ENCODE measurements around the gene TAS1R1. TPM values are rescaled to one million over a fixed set of nuclear protein-coding genes. Genes with fewer than 3 reads are reported as not detected.

The TAS1R1 gene
- total RNA-seq, 3 donors from 2014 or later (not counting 1 experiment from before 2014, with no cell fraction given), result not detected

- no peaks in the 10 kb centered on the region for H3K9me3 Mint-ChIP-seq
- H3K27ac Mint-ChIP-seq, result no peak overlapping the region
- Histone ChIP-seq H3K27ac (ENCODE audit: low read length) (no peak overlapping the region), H3K4me1 (ENCODE audit: control insufficient read depth, insufficient read depth, low read length) (peaks cover 27% of the 10 kb centered on the region), H3K36me3 (ENCODE audit: control insufficient read depth, insufficient read depth, low read length) (peaks cover 26% of the 10 kb centered on the region), H3K4me3 (ENCODE audit: low read length) (no peak overlapping the region), H3K9me3 (ENCODE audit: control insufficient read depth, insufficient read depth, low read length) (no peaks in the 10 kb centered on the region), H3K27me3 (ENCODE audit: control insufficient read depth, insufficient read depth, low read length) (no peaks in the 10 kb centered on the region)
- WGBS (ENCODE audit: insufficient coverage), result 94% methylated on average over 11 of the region's 11 CpGs
- H3K4me3 Mint-ChIP-seq, result no peak overlapping the region
- no peak for TF ChIP-seq CTCF (IDR thresholded peaks at IDR 0.05)
- intact Hi-C loops (cut with micrococcal nuclease), result no loop called here
- no peaks in the 10 kb centered on the region for H3K27me3 Mint-ChIP-seq (ENCODE audit: low read depth in 2 of 2)
- ATAC-seq (no peak), DNase-seq (no peak)
- H3K4me1 Mint-ChIP-seq, result peaks cover 19 to 41% of the 10 kb centered on the region in 2 donors
- H3K36me3 Mint-ChIP-seq, result no peaks in the 10 kb centered on the region
These were observed 31.3 kb downstream of the TAS1R1 start for GRCh38 chr1:6586404-6586816.

DNA sequence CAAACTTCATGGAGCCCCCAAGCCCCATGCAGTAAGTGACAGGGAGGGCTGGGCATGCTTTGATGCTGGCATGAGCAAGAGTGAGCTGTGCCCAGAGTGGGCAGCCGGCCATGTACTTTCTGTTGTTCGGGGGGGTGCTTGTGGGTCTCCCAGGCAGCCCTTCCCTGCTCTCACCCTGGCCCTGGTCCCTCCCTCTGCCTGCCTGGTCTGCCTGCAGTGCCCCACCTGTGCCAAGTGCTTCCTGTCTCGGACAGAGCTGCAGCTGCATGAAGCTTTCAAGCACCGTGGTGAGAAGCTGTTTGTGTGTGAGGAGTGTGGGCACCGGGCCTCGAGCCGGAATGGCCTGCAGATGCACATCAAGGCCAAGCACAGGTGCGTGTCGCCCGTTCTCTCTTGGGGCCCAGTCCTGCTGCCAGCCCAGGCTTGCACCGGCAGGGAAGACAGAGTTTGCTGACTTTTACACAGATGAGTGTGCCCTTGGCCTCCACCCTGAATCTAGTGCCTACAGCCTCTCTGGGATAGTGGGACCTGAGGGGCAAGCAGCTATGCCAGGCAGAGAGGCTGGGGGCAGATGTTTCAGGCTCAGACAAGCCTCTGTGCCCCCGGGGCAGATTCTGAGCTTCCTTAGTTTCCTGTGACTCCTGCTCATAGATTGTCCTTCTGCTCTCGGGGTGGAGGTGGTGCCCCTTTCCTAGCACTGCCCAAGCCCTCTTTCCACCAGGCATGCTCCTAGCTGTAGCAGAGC lies 32.3 kb downstream of the TAS1R1 start:
- intact Hi-C loops (cut with micrococcal nuclease), result no loop called here

DNA sequence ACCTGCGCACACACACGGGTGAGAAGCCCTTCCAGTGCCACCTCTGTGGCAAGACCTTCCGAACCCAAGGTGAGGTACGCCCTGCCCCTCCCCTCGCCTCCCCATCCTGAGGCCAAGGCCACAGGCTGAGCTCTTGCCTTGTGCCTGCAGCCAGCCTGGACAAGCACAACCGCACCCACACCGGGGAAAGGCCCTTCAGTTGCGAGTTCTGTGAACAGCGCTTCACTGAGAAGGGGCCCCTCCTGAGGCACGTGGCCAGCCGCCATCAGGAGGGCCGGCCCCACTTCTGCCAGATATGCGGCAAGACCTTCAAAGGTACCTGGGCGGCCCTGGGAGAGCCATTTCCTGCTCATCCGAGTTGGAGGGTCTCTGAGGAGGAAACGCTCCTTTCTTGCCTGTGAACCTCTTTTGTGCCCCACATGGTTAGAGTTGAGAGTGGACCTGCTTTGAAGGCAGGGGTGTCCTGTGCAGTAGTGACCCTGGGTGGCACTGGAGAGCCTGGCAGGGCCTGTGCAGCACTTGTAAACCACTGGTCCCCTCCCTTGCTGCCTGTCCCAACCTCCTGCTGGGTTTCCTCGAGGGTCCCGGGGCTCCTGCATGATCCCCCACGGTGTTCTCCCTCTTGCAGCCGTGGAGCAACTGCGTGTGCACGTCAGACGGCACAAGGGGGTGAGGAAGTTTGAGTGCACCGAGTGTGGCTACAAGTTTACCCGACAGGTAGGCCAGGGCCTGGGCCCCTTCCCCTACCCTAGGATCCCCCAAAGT lies 33.2 kb downstream of the TAS1R1 start:
- H3K4me3 Mint-ChIP-seq, result no peak overlapping the region
- H3K36me3 Mint-ChIP-seq, result no peaks in the 10 kb centered on the region
- DNase-seq (no peak), ATAC-seq (no peak)
- no peak overlapping the region for H3K4me3 ChIP-seq (ENCODE audit: low read length)
- TF ChIP-seq CTCF (IDR thresholded peaks at IDR 0.05), result no peak
- H3K27ac ChIP-seq (ENCODE audit: low read length), result no peak overlapping the region
- H3K9me3 Mint-ChIP-seq, result no peaks in the 10 kb centered on the region
- H3K4me1 ChIP-seq (ENCODE audit: control insufficient read depth, insufficient read depth, low read length), result peaks cover 28% of the 10 kb centered on the region
- no peaks in the 10 kb centered on the region for H3K27me3 ChIP-seq (ENCODE audit: control insufficient read depth, insufficient read depth, low read length)
- 89% methylated on average over 25 of the region's 25 CpGs for WGBS (ENCODE audit: insufficient coverage)
- H3K27ac Mint-ChIP-seq, result no peak overlapping the region
- H3K4me1 Mint-ChIP-seq, result peaks cover 30 to 43% of the 10 kb centered on the region in 2 donors
- peaks cover 39% of the 10 kb centered on the region for H3K36me3 ChIP-seq (ENCODE audit: control insufficient read depth, insufficient read depth, low read length)
- intact Hi-C loops (cut with micrococcal nuclease), result no loop called here
- H3K9me3 ChIP-seq (ENCODE audit: control insufficient read depth, insufficient read depth, low read length), result no peaks in the 10 kb centered on the region
- no peaks in the 10 kb centered on the region for H3K27me3 Mint-ChIP-seq (ENCODE audit: low read depth in 2 of 2)

More for the DNA sequence above, 32.3 kb downstream of the TAS1R1 start:
- no peaks in the 10 kb centered on the region for H3K27me3 ChIP-seq (ENCODE audit: control insufficient read depth, insufficient read depth, low read length)
- Mint-ChIP-seq H3K27ac (no peak overlapping the region), H3K36me3 (no peaks in the 10 kb centered on the region), H3K4me3 (no peak overlapping the region), H3K9me3 (no peaks in the 10 kb centered on the region), H3K4me1 (peaks cover 29 to 43% of the 10 kb centered on the region in 2 donors), H3K27me3 (ENCODE audit: low read depth in 2 of 2) (no peaks in the 10 kb centered on the region)
- H3K4me1 ChIP-seq (ENCODE audit: control insufficient read depth, insufficient read depth, low read length), result peaks cover 27% of the 10 kb centered on the region
- DNase-seq, result no peak
- 41% methylated on average over 13 of the region's 13 CpGs for WGBS (ENCODE audit: insufficient coverage)
- ATAC-seq, result no peak
- TF ChIP-seq CTCF (IDR thresholded peaks at IDR 0.05), result no peak
- peaks cover 30% of the 10 kb centered on the region for H3K36me3 ChIP-seq (ENCODE audit: control insufficient read depth, insufficient read depth, low read length)
- no peaks in the 10 kb centered on the region for H3K9me3 ChIP-seq (ENCODE audit: control insufficient read depth, insufficient read depth, low read length)
- no peak overlapping the region for H3K4me3 ChIP-seq (ENCODE audit: low read length)
- H3K27ac ChIP-seq (ENCODE audit: low read length), result no peak overlapping the region
